Measurements from ENCODE around the gene MNAT1. TPM values are rescaled to one million over a fixed set of nuclear protein-coding genes. Genes with fewer than 3 reads are reported as not detected.

The MNAT1 gene
- total RNA-seq, 1 donor from 2014 or later: 54.1 TPM

GRCh38 chr14:60999536-60999935 lies 265.0 kb downstream of the MNAT1 start:
- TF ChIP-seq CTCF (IDR thresholded peaks at IDR 0.05; ENCODE audit: unreplicated experiment): no peak
- Mint-ChIP-seq H3K9me3 (ENCODE audit: low read depth) (peaks cover 7% of the 10 kb centered on the region), H3K4me3 (ENCODE audit: low read depth) (no peak overlapping the region), H3K27me3 (no peaks in the 10 kb centered on the region), H3K36me3 (ENCODE audit: insufficient read depth) (peaks cover 18% of the 10 kb centered on the region), H3K27ac (no peak overlapping the region), H3K4me1 (ENCODE audit: low read depth) (no peaks in the 10 kb centered on the region)
- DNase-seq (ENCODE audit: low spot score, unreplicated experiment): no peak

GRCh38 chr14:61003571-61003970 lies 269.0 kb downstream of the MNAT1 start:
- Mint-ChIP-seq H3K9me3 (ENCODE audit: low read depth) (no peaks in the 10 kb centered on the region), H3K27ac (no peak overlapping the region), H3K27me3 (no peaks in the 10 kb centered on the region), H3K36me3 (ENCODE audit: insufficient read depth) (peaks cover 7% of the 10 kb centered on the region), H3K4me1 (ENCODE audit: low read depth) (no peaks in the 10 kb centered on the region), H3K4me3 (ENCODE audit: low read depth) (no peak overlapping the region)
- TF ChIP-seq CTCF (IDR thresholded peaks at IDR 0.05; ENCODE audit: unreplicated experiment): no peak
- DNase-seq (ENCODE audit: low spot score, unreplicated experiment): no peak

GRCh38 chr14:61019537-61019936 lies 285.0 kb downstream of the MNAT1 start:
- DNase-seq (ENCODE audit: low spot score, unreplicated experiment): no peak
- H3K27ac Mint-ChIP-seq: peak overlapping the region; percentile 41
- H3K4me1 Mint-ChIP-seq (ENCODE audit: low read depth): no peaks in the 10 kb centered on the region
- no peak overlapping the region for H3K4me3 Mint-ChIP-seq (ENCODE audit: low read depth)
- no peak for TF ChIP-seq CTCF (IDR thresholded peaks at IDR 0.05; ENCODE audit: unreplicated experiment)
- H3K27me3 Mint-ChIP-seq: no peaks in the 10 kb centered on the region
- H3K36me3 Mint-ChIP-seq (ENCODE audit: insufficient read depth): peaks cover 3% of the 10 kb centered on the region
- H3K9me3 Mint-ChIP-seq (ENCODE audit: low read depth): peaks cover 3% of the 10 kb centered on the region

Other genes starting within 250 kb of the MNAT1 start
- gene C14orf39, start 248.7 kb upstream of the MNAT1 start, total RNA-seq: 0.73 and 1.4 TPM in 2 replicates
- not detected in 2 replicates for gene SIX6, start 225.6 kb upstream of the MNAT1 start, total RNA-seq
- gene SIX1, start 85.3 kb upstream of the MNAT1 start, total RNA-seq: 0.79 and 1.0 TPM in 2 replicates
- gene SIX4, start 10.4 kb upstream of the MNAT1 start, total RNA-seq: 20.4 and 21.7 TPM in 2 replicates
- gene TRMT5, start 246.3 kb downstream of the MNAT1 start, total RNA-seq: 13.1 and 15.0 TPM in 2 replicates
- 14.4 and 18.7 TPM in 2 replicates for gene SLC38A6, start 246.5 kb downstream of the MNAT1 start, total RNA-seq

Data from progenitor cell of endocrine pancreas (in vitro differentiated cells).